ENCODE measurements around the gene DVL2.

GRCh38 chr17:7176107-7176840 lies 58.0 kb downstream of the DVL2 start:
- TF ChIP-seq CTCF (conservative IDR thresholded peaks at IDR 0.05 in 1 of 2, IDR thresholded peaks at IDR 0.05 in 1 of 2; ENCODE audit: low read depth in 1 of 2, low read length in 2 of 2): no peak
- TF ChIP-seq EZH2 (IDR thresholded peaks at IDR 0.05; ENCODE audit: low read length, missing control alignments): peak; percentile 36
